ENCODE results near the gene NAAA.

- TF ChIP-seq CTCF (IDR thresholded peaks at IDR 0.05; ENCODE audit: borderline replicate concordance, extremely low read depth, low read length, poor library complexity, severe bottlenecking) (no peak), EZH2 (IDR thresholded peaks at IDR 0.05; ENCODE audit: borderline replicate concordance, low read depth, low read length, severe bottlenecking) (no peak)
Measured at GRCh38 chr4:75909405-75909804, 31.4 kb downstream of the NAAA start.
